H1 (cell line): ENCODE measurements around the gene FSTL4. TPM values are rescaled to one million over a fixed set of nuclear protein-coding genes. Genes with fewer than 3 reads are reported as not detected.

Experiments
- BCL11A ChIP-seq, 2 experiments: IDR thresholded peaks; one replicate each; pipeline ENCODE4 v1.6.1; 2011; ENCODE audit warnings: low read depth in 2 of 2, low read length in 2 of 2, mild to moderate bottlenecking in 2 of 2
- GTF2F1 ChIP-seq: IDR thresholded peaks from 2 replicates; pipeline ENCODE4 v1.6.1; 2012; ENCODE audit warnings: low read depth, low read length, improper control_type of control experiment, borderline replicate concordance
- SIRT6 ChIP-seq: IDR thresholded peaks from one replicate; pipeline ENCODE4 v1.7.1; 2012; ENCODE audit warnings: low read length, inconsistent platforms
- TBP ChIP-seq: IDR thresholded peaks from 2 replicates; pipeline ENCODE4 v1.6.1; 2011; ENCODE audit warnings: low read depth, low read length, improper control_type of control experiment
- YY1 ChIP-seq: IDR thresholded peaks from 2 replicates; pipeline ENCODE4 v1.6.1; 2011; ENCODE audit warnings: low read depth, mild to moderate bottlenecking, low read length
- polyA plus RNA-seq, 7 experiments: library from polyadenylated mRNA; depleted of rRNA in 3 of 7; stranded (reverse) in 5 of 7; unstranded in 2 of 7; fragments of >200 nt in 5 of 7; fragments of 200-250 nt in 2 of 7; gene quantifications; 1 replicate in 5 of 7; 2 replicates in 1 of 7; 4 replicates in 1 of 7; pipeline versions ENCODE4 v1.2.1 to v1.2.3, GENCODE V29; 2011 to 2013; ENCODE audit warnings: missing spikeins in 2 of 7, mixed read lengths in 2 of 7
- total RNA-seq: library from RNA; stranded (reverse); fragmentation: NEBNext Ultra II Directional; extraction: Animal tissue kit (Norgen Biotek cat#: 25700); gene quantifications from 2 replicates; pipeline ENCODE4 v1.2.1, GENCODE V29; 2021
- TF ChIP-seq, protein P1 (sequence below): fragments of 300-600 bp; sonication (generic); IDR thresholded peaks from 2 replicates; pipeline ENCODE4 v1.7.1; 2012; ENCODE audit warnings: low read length, moderate library complexity, mild to moderate bottlenecking, inconsistent platforms; ENCODE audit not compliant: insufficient replicate concordance
- TF ChIP-seq, protein P2 (sequence below): IDR thresholded peaks from 2 replicates; pipeline ENCODE4 v1.6.1; 2012; ENCODE audit warnings: inconsistent platforms

FSTL4 gene
- total and polyA plus RNA-seq, 2 of the 8 experiments (the other 6 are each of a cell fraction or from before 2014, with no cell fraction given): 3.1 to 4.1 TPM

DNA sequence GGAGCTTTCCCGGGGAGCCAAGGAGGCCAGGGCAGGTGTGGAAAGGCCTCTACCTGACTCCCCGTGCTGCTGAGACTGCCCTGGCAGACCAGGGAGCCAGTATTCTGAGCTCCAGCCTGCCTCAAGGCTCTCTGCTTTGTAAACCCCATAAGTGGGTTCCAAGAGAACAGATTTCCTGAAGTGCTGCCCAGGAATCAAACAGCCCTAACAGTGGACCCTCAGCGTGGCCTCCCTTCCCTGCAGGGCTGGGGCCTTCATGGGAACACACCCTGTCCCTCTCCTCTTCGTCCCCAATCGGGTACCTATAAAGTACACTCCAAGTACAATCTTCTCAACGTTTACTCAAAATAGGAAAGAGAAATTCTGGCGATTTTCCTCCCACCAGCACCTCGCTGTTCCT, 252.5 kb downstream of the FSTL4 start (continued):
- TF ChIP-seq, protein P1, sequence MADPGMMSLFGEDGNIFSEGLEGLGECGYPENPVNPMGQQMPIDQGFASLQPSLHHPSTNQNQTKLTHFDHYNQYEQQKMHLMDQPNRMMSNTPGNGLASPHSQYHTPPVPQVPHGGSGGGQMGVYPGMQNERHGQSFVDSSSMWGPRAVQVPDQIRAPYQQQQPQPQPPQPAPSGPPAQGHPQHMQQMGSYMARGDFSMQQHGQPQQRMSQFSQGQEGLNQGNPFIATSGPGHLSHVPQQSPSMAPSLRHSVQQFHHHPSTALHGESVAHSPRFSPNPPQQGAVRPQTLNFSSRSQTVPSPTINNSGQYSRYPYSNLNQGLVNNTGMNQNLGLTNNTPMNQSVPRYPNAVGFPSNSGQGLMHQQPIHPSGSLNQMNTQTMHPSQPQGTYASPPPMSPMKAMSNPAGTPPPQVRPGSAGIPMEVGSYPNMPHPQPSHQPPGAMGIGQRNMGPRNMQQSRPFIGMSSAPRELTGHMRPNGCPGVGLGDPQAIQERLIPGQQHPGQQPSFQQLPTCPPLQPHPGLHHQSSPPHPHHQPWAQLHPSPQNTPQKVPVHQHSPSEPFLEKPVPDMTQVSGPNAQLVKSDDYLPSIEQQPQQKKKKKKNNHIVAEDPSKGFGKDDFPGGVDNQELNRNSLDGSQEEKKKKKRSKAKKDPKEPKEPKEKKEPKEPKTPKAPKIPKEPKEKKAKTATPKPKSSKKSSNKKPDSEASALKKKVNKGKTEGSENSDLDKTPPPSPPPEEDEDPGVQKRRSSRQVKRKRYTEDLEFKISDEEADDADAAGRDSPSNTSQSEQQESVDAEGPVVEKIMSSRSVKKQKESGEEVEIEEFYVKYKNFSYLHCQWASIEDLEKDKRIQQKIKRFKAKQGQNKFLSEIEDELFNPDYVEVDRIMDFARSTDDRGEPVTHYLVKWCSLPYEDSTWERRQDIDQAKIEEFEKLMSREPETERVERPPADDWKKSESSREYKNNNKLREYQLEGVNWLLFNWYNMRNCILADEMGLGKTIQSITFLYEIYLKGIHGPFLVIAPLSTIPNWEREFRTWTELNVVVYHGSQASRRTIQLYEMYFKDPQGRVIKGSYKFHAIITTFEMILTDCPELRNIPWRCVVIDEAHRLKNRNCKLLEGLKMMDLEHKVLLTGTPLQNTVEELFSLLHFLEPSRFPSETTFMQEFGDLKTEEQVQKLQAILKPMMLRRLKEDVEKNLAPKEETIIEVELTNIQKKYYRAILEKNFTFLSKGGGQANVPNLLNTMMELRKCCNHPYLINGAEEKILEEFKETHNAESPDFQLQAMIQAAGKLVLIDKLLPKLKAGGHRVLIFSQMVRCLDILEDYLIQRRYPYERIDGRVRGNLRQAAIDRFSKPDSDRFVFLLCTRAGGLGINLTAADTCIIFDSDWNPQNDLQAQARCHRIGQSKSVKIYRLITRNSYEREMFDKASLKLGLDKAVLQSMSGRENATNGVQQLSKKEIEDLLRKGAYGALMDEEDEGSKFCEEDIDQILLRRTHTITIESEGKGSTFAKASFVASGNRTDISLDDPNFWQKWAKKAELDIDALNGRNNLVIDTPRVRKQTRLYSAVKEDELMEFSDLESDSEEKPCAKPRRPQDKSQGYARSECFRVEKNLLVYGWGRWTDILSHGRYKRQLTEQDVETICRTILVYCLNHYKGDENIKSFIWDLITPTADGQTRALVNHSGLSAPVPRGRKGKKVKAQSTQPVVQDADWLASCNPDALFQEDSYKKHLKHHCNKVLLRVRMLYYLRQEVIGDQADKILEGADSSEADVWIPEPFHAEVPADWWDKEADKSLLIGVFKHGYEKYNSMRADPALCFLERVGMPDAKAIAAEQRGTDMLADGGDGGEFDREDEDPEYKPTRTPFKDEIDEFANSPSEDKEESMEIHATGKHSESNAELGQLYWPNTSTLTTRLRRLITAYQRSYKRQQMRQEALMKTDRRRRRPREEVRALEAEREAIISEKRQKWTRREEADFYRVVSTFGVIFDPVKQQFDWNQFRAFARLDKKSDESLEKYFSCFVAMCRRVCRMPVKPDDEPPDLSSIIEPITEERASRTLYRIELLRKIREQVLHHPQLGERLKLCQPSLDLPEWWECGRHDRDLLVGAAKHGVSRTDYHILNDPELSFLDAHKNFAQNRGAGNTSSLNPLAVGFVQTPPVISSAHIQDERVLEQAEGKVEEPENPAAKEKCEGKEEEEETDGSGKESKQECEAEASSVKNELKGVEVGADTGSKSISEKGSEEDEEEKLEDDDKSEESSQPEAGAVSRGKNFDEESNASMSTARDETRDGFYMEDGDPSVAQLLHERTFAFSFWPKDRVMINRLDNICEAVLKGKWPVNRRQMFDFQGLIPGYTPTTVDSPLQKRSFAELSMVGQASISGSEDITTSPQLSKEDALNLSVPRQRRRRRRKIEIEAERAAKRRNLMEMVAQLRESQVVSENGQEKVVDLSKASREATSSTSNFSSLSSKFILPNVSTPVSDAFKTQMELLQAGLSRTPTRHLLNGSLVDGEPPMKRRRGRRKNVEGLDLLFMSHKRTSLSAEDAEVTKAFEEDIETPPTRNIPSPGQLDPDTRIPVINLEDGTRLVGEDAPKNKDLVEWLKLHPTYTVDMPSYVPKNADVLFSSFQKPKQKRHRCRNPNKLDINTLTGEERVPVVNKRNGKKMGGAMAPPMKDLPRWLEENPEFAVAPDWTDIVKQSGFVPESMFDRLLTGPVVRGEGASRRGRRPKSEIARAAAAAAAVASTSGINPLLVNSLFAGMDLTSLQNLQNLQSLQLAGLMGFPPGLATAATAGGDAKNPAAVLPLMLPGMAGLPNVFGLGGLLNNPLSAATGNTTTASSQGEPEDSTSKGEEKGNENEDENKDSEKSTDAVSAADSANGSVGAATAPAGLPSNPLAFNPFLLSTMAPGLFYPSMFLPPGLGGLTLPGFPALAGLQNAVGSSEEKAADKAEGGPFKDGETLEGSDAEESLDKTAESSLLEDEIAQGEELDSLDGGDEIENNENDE: no peak
- TF ChIP-seq TBP: no peak
- no peak for TF ChIP-seq YY1
- TF ChIP-seq GTF2F1: no peak
- no peak for TF ChIP-seq SIRT6
- TF ChIP-seq, protein P2, sequence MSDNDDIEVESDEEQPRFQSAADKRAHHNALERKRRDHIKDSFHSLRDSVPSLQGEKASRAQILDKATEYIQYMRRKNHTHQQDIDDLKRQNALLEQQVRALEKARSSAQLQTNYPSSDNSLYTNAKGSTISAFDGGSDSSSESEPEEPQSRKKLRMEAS: no peak
- TF ChIP-seq BCL11A (IDR thresholded peaks at IDR 0.05; ENCODE audit: low read depth in 2 of 2, low read length in 2 of 2): no peak
